ENCODE results near the gene CACNA1C. TPM values are rescaled to one million over a fixed set of nuclear protein-coding genes. Genes with fewer than 3 reads are reported as not detected.

The CACNA1C gene
- total and polyA plus RNA-seq, 2 donors from 2014 or later, result 1.6 to 17.4 TPM

- H3K36me3 ChIP-seq (ENCODE audit: control insufficient read depth in 2 of 3, insufficient read depth in 3 of 3, low read length in 3 of 3), result no peaks in the 10 kb centered on the region
- TF ChIP-seq CTCF (IDR thresholded peaks at IDR 0.05; ENCODE audit: borderline replicate concordance, extremely low read depth, insufficient read depth), result no peak
- intact Hi-C loops (cut with DNase I), result no loop called here
- H3K9ac ChIP-seq (ENCODE audit: low read length in 3 of 3), result no peak overlapping the region
- peaks cover 0 to 4% (median 0%) of the 10 kb centered on the region in 3 donors for H3K9me3 ChIP-seq (ENCODE audit: control insufficient read depth in 2 of 3, insufficient read depth in 1 of 3, low read length in 3 of 3)
- no peak overlapping the region for H3K4me3 ChIP-seq (ENCODE audit: low read length in 3 of 3)
- H3K27ac ChIP-seq (ENCODE audit: low read depth in 2 of 2, low read length in 2 of 2), result no peak overlapping the region
- DNase-seq, result no peak
- no peaks in the 10 kb centered on the region for H3K4me1 ChIP-seq (ENCODE audit: control insufficient read depth in 2 of 3, insufficient read depth in 2 of 3, low read depth in 1 of 3, low read length in 3 of 3)
- FAIRE-seq, result no peak
- no peaks in the 10 kb centered on the region for H3K27me3 ChIP-seq (ENCODE audit: control insufficient read depth, insufficient read depth, low read length)
These were observed 30.2 kb downstream of the CACNA1C start for GRCh38 chr12:2083008-2083407.

- H3K27me3 ChIP-seq (ENCODE audit: control insufficient read depth, insufficient read depth, low read length), result no peaks in the 10 kb centered on the region
- DNase-seq, result no peak
- FAIRE-seq, result no peak
- intact Hi-C loops (cut with DNase I), result no loop called here
- H3K9me3 ChIP-seq (ENCODE audit: control insufficient read depth in 2 of 3, insufficient read depth in 1 of 3, low read length in 3 of 3), result peaks cover 0 to 4% (median 0%) of the 10 kb centered on the region in 3 donors
- no peak overlapping the region for H3K9ac ChIP-seq (ENCODE audit: low read length in 3 of 3)
- no peaks in the 10 kb centered on the region for H3K36me3 ChIP-seq (ENCODE audit: control insufficient read depth in 2 of 3, insufficient read depth in 3 of 3, low read length in 3 of 3)
- no peak overlapping the region for H3K4me3 ChIP-seq (ENCODE audit: low read length in 3 of 3)
- H3K4me1 ChIP-seq (ENCODE audit: control insufficient read depth in 2 of 3, insufficient read depth in 2 of 3, low read depth in 1 of 3, low read length in 3 of 3), result no peaks in the 10 kb centered on the region
- TF ChIP-seq CTCF (IDR thresholded peaks at IDR 0.05; ENCODE audit: borderline replicate concordance, extremely low read depth, insufficient read depth), result no peak
- no peak overlapping the region for H3K27ac ChIP-seq (ENCODE audit: low read depth in 2 of 2, low read length in 2 of 2)
These were observed 30.8 kb downstream of the CACNA1C start for GRCh38 chr12:2083561-2083960.

GRCh38 chr12:2084553-2085296 lies 31.9 kb downstream of the CACNA1C start:
- intact Hi-C loops (cut with DNase I), result no loop called here
- Histone ChIP-seq H3K27ac (ENCODE audit: low read depth in 2 of 2, low read length in 2 of 2) (no peak overlapping the region), H3K36me3 (ENCODE audit: control insufficient read depth in 2 of 3, insufficient read depth in 3 of 3, low read length in 3 of 3) (no peaks in the 10 kb centered on the region), H3K9me3 (ENCODE audit: control insufficient read depth in 2 of 3, insufficient read depth in 1 of 3, low read length in 3 of 3) (peaks cover 0 to 4% (median 0%) of the 10 kb centered on the region in 3 donors), H3K27me3 (ENCODE audit: control insufficient read depth, insufficient read depth, low read length) (no peaks in the 10 kb centered on the region), H3K4me1 (ENCODE audit: control insufficient read depth in 2 of 3, insufficient read depth in 2 of 3, low read depth in 1 of 3, low read length in 3 of 3) (no peaks in the 10 kb centered on the region), H3K4me3 (ENCODE audit: low read length in 3 of 3) (no peak overlapping the region), H3K9ac (ENCODE audit: low read length in 3 of 3) (no peak overlapping the region)
- FAIRE-seq (no peak), DNase-seq (no peak)
- no peak for TF ChIP-seq CTCF (IDR thresholded peaks at IDR 0.05; ENCODE audit: borderline replicate concordance, extremely low read depth, insufficient read depth)
